ENCODE data around the gene CHIC2.
"Not testable (repeated sequence)": the region's sequence is repeated elsewhere in the genome, so short reads cannot be mapped to it uniquely, and the experiment has no call there.

DNA sequence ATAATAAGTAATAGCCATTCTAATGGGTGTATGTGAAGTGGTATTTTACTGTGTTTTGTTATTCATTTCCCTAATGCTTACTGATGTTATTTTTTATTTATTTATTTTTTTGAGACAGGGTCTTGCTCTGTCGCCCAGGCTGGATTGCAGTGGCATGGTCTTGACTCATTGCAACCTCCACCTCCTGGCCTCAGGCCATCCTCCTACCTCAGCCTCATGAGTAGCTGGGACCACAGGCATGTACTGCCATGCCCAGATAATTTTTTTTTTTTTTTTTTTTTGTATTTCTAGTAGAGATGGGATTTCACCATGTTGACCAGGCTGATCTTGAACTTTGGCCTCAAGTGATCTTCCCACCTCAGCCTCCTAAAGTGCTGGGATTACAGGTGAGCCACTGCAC, 48.8 kb upstream of the CHIC2 start:
- not testable (repeated sequence) for TF ChIP-seq EZH2 (IDR thresholded peaks at IDR 0.05; ENCODE audit: borderline replicate concordance, low read length)
- TF ChIP-seq, protein P1, sequence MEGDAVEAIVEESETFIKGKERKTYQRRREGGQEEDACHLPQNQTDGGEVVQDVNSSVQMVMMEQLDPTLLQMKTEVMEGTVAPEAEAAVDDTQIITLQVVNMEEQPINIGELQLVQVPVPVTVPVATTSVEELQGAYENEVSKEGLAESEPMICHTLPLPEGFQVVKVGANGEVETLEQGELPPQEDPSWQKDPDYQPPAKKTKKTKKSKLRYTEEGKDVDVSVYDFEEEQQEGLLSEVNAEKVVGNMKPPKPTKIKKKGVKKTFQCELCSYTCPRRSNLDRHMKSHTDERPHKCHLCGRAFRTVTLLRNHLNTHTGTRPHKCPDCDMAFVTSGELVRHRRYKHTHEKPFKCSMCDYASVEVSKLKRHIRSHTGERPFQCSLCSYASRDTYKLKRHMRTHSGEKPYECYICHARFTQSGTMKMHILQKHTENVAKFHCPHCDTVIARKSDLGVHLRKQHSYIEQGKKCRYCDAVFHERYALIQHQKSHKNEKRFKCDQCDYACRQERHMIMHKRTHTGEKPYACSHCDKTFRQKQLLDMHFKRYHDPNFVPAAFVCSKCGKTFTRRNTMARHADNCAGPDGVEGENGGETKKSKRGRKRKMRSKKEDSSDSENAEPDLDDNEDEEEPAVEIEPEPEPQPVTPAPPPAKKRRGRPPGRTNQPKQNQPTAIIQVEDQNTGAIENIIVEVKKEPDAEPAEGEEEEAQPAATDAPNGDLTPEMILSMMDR (IDR thresholded peaks at IDR 0.05; ENCODE audit: low read length), result not testable (repeated sequence)
